Spleen (tissue), 13 donors: ENCODE results near the gene MUC3A. TPM values are rescaled to one million over a fixed set of nuclear protein-coding genes. Genes with fewer than 3 reads are reported as not detected.

Source experiments
- DNase-seq: peaks from one replicate; pipeline ENCODE4 v3.0.0-alpha.2; 2020
- H3K27ac ChIP-seq, 8 donors: fragments of 200-600 bp; sonication (generic) in 7 of 8; 1 replicate in 4 of 8; 2 replicates in 4 of 8; pipeline versions ENCODE4 v1.5.0 to v1.8.0; 2016 to 2021; ENCODE audit warnings: inconsistent platforms in 4 of 8, mild to moderate bottlenecking in 4 of 8, moderate library complexity in 1 of 8
- H3K27me3 ChIP-seq, 7 donors: fragments of 200-600 bp; sonication (generic) in 6 of 7; replicated peaks in 1 of 7; 1 replicate in 4 of 7; 2 replicates in 3 of 7; pipeline versions ENCODE4 v1.5.0 to v1.8.0; 2016 to 2021; ENCODE audit warnings: inconsistent platforms in 3 of 7, mild to moderate bottlenecking in 1 of 7
- H3K36me3 ChIP-seq, 6 donors: fragments of 200-600 bp; sonication (generic) in 5 of 6; 1 replicate in 4 of 6; 2 replicates in 2 of 6; pipeline versions ENCODE4 v1.5.0 to v1.8.0; 2016 to 2021; ENCODE audit warnings: inconsistent platforms in 2 of 6
- H3K4me1 ChIP-seq, 6 donors: fragments of 200-600 bp; sonication (generic) in 5 of 6; 1 replicate in 3 of 6; 2 replicates in 3 of 6; pipeline versions ENCODE4 v1.5.0 to v1.8.0; 2016 to 2021; ENCODE audit warnings: inconsistent platforms in 3 of 6
- H3K4me3 ChIP-seq, 8 donors: fragments of 200-600 bp; sonication (generic) in 7 of 8; 1 replicate in 4 of 8; 2 replicates in 4 of 8; pipeline versions ENCODE4 v1.5.0 to v1.8.0; 2016 to 2021; ENCODE audit warnings: inconsistent platforms in 4 of 8, mild to moderate bottlenecking in 4 of 8, moderate library complexity in 2 of 8
- H3K9me3 ChIP-seq, 8 donors: fragments of 200-600 bp; sonication (generic) in 7 of 8; 1 replicate in 4 of 8; 2 replicates in 4 of 8; pipeline versions ENCODE4 v1.5.0 to v1.8.0; 2016 to 2021; ENCODE audit warnings: inconsistent platforms in 4 of 8
- POLR2A ChIP-seq, 3 donors: fragments of 450-650 bp; IDR thresholded peaks; one replicate each; pipeline ENCODE4 v1.5.1; 2017; ENCODE audit warnings: antibody characterized with exemption in 3 of 3, mild to moderate bottlenecking in 1 of 3
- POLR2AphosphoS5 ChIP-seq, 3 donors: sonication (generic); formaldehyde crosslinking; IDR thresholded peaks; one replicate each; pipeline ENCODE4 v1.5.1; 2017; ENCODE audit warnings: antibody characterized with exemption in 3 of 3
- WGBS, 5 donors: extraction: QIAGEN DNeasy Blood & Tissue Kit in 3 of 5; methylation state at CpG; one replicate each; pipeline versions ENCODE4 v1.1.5 to v1.1.7; 2013 to 2018; 5-methylcytosine and 5-hydroxymethylcytosine counted together
- intact Hi-C: fragments of 100-400 bp; cut with DNase I; formaldehyde crosslinking; loops from one replicate; pipeline ENCODE4 v1.15.0; 2023; ENCODE audit warnings: low total_unique reads
- long read RNA-seq, 2 donors: transcript quantifications; one replicate each; lab custom pipeline, GENCODE V29; 2026
- polyA plus RNA-seq, 3 donors: library from polyadenylated mRNA; stranded (reverse); fragments of 200-250 nt; gene quantifications; one replicate each; pipeline ENCODE4 v1.2.1, GENCODE V29; 2013
- total RNA-seq, 7 donors: library from RNA; depleted of rRNA in 3 of 7; stranded (reverse); fragments of >200 nt in 3 of 7; fragmentation: NEBNext Ultra II Directional in 4 of 7; extraction: Animal tissue kit (Norgen Biotek cat#: 25700) in 4 of 7; gene quantifications; one replicate each; pipeline versions ENCODE4 v1.1.0 to v1.2.1, GENCODE V29; 2016 to 2021
- TF ChIP-seq, protein P1 (sequence below), 11 experiments: fragments of 200-600 bp in 7 of 11; fragments of 450-650 bp in 4 of 11; sonication (generic) in 4 of 11; IDR thresholded peaks in 8 of 11; conservative IDR thresholded peaks in 3 of 11; 1 replicate in 7 of 11; 2 replicates in 4 of 11; pipeline versions ENCODE4 v1.4.0 to v1.8.0; 2016 to 2021; ENCODE audit warnings: antibody characterized with exemption in 11 of 11, inconsistent platforms in 4 of 11, mild to moderate bottlenecking in 1 of 11
- donor health status: healthy with polysubstance abuse.
- donor health status: DM: no; HTN: no; CAD: no; lungs with moderate emphysema.
- donor health status: DM: no; HTN: no; CAD: no.
- donor health status: Bipolar disorder and iron deficiency.
- donor health status: healthy.
- donor health status: DM: no; HTN: no; CAD: no.
- donor health status: DM: yes; HTN: yes; CAD: no.

Gene MUC3A, protein sequence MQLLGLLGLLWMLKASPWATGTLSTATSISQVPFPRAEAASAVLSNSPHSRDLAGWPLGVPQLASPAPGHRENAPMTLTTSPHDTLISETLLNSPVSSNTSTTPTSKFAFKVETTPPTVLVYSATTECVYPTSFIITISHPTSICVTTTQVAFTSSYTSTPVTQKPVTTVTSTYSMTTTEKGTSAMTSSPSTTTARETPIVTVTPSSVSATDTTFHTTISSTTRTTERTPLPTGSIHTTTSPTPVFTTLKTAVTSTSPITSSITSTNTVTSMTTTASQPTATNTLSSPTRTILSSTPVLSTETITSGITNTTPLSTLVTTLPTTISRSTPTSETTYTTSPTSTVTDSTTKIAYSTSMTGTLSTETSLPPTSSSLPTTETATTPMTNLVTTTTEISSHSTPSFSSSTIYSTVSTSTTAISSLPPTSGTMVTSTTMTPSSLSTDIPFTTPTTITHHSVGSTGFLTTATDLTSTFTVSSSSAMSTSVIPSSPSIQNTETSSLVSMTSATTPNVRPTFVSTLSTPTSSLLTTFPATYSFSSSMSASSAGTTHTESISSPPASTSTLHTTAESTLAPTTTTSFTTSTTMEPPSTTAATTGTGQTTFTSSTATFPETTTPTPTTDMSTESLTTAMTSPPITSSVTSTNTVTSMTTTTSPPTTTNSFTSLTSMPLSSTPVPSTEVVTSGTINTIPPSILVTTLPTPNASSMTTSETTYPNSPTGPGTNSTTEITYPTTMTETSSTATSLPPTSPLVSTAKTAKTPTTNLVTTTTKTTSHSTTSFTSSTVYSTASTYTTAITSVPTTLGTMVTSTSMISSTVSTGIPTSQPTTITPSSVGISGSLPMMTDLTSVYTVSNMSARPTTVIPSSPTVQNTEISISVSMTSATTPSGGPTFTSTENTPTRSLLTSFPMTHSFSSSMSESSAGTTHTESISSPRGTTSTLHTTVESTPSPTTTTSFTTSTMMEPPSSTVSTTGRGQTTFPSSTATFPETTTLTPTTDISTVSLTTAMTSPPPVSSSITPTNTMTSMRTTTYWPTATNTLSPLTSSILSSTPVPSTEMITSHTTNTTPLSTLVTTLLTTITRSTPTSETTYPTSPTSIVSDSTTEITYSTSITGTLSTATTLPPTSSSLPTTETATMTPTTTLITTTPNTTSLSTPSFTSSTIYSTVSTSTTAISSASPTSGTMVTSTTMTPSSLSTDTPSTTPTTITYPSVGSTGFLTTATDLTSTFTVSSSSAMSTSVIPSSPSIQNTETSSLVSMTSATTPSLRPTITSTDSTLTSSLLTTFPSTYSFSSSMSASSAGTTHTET (N-terminal part only)
- total RNA-seq (under 1 TPM; 0.07 to 0.73 (median 0.30) TPM), polyA plus RNA-seq (under 1 TPM; 0.17 to 0.29 (median 0.27) TPM)
- long read RNA-seq, donor 1, result 0 reads
- long read RNA-seq, donor 2, result 0 reads

- no peak within 1 kb of the TSS for H3K27ac ChIP-seq
- peak; percentile 72 for DNase-seq
- no peaks in the 10 kb centered on the region for H3K36me3 ChIP-seq
- H3K27me3 ChIP-seq, result peaks cover 0 to 83% (median 23%) of the 10 kb centered on the region in 7 donors
- H3K9me3 ChIP-seq, result peaks cover 0 to under 1% (median 0%) of the 10 kb centered on the region in 8 donors
- 17 to 24% (median 21%) methylated on average over 19 to 24 of the region's 24 CpGs for WGBS, 5 donors
- H3K4me3 ChIP-seq, result peak within 1 kb of the TSS in 1 of 8 donors; percentile 44
- H3K4me1 ChIP-seq, result peaks cover 0 to 9% (median 0%) of the 10 kb centered on the region in 6 donors
- no peak for TF ChIP-seq POLR2AphosphoS5 (IDR thresholded peaks at IDR 0.05)
- TF ChIP-seq POLR2A (IDR thresholded peaks at IDR 0.05), result no peak
- TF ChIP-seq, protein P1, sequence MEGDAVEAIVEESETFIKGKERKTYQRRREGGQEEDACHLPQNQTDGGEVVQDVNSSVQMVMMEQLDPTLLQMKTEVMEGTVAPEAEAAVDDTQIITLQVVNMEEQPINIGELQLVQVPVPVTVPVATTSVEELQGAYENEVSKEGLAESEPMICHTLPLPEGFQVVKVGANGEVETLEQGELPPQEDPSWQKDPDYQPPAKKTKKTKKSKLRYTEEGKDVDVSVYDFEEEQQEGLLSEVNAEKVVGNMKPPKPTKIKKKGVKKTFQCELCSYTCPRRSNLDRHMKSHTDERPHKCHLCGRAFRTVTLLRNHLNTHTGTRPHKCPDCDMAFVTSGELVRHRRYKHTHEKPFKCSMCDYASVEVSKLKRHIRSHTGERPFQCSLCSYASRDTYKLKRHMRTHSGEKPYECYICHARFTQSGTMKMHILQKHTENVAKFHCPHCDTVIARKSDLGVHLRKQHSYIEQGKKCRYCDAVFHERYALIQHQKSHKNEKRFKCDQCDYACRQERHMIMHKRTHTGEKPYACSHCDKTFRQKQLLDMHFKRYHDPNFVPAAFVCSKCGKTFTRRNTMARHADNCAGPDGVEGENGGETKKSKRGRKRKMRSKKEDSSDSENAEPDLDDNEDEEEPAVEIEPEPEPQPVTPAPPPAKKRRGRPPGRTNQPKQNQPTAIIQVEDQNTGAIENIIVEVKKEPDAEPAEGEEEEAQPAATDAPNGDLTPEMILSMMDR (IDR thresholded peaks at IDR 0.05 in 8 of 11, conservative IDR thresholded peaks at IDR 0.05 in 3 of 11), result no peak
- intact Hi-C loops, result no loop called here
These were observed at the start of gene MUC3A for GRCh38 chr7:100949227-100949932. Gene MUC3A (plus strand): TSS chr7:100949534. CDS start chr7:100949625, 91 bp downstream.

DNA sequence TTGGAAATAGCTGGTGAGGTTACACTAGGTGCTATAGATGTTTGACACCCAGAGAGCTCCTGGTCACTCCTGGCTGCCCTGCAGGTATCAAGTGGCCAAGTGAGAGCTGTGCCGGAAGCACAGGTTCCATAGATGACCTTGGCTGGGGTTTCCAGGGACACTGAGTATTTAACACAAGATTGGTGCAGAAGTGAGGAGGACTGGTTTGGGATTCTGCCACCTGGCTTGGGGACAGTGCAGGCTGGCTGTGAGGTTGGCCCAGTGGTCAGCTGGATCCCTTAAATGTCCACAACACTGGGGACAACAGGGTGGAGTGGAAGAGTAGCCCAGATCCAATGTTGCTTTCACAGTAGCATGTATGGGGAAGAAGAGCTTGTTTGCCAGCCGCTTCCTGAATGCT is 48.4 kb upstream of the MUC3A start:
- no peak for TF ChIP-seq POLR2AphosphoS5 (IDR thresholded peaks at IDR 0.05)
- TF ChIP-seq POLR2A (IDR thresholded peaks at IDR 0.05), result no peak
- TF ChIP-seq, protein P1 (IDR thresholded peaks at IDR 0.05 in 8 of 11, conservative IDR thresholded peaks at IDR 0.05 in 3 of 11), result no peak
- intact Hi-C loops, result no loop called here
- H3K27me3 ChIP-seq, result peaks cover 0 to 69% (median 29%) of the 10 kb centered on the region in 7 donors
- WGBS, 5 donors, result 75 to 97% (median 88%) methylated on average over 2 of the region's 2 CpGs
- no peaks in the 10 kb centered on the region for H3K9me3 ChIP-seq
- no peak overlapping the region for H3K4me3 ChIP-seq
- H3K4me1 ChIP-seq, result peaks cover 6 to 16% (median 11%) of the 10 kb centered on the region in 6 donors
- no peak for DNase-seq
- no peak overlapping the region for H3K27ac ChIP-seq
- H3K36me3 ChIP-seq, result no peaks in the 10 kb centered on the region

DNA sequence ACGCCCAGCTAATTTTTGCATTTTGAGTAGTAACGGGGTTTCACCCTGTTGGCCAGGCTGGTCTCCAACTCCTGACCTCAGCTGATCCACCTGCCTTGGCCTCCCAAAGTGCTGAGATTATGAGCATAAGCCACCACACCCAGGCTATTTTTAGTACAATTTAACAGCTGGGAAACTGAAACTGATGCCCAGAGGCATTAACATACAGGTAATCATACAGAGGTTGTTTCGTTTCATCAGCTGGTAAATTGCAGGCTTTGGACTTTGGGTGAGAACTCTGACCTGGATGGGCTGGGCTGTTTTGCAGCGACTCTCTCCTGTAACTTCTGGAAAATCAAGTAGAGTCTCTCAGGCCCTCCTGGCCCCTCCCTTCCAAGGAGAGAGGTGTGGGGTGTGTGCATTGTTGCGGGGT is 47.4 kb upstream of the MUC3A start:
- Histone ChIP-seq H3K36me3 (no peaks in the 10 kb centered on the region), H3K4me3 (no peak overlapping the region), H3K9me3 (peaks cover 0 to 5% (median 0%) of the 10 kb centered on the region in 8 donors), H3K27ac (no peak overlapping the region), H3K27me3 (peaks cover 0 to 63% (median 20%) of the 10 kb centered on the region in 7 donors), H3K4me1 (peaks cover 0 to 7% (median 3%) of the 10 kb centered on the region in 6 donors)
- 73 to 83% (median 80%) methylated on average over 5 of the region's 5 CpGs for WGBS, 5 donors
- intact Hi-C loops, result no loop called here
- TF ChIP-seq POLR2AphosphoS5 (IDR thresholded peaks at IDR 0.05), result no peak
- TF ChIP-seq, protein P1 (IDR thresholded peaks at IDR 0.05 in 8 of 11, conservative IDR thresholded peaks at IDR 0.05 in 3 of 11), result no peak
- TF ChIP-seq POLR2A (IDR thresholded peaks at IDR 0.05), result no peak
- DNase-seq, result no peak
